Natural killer cell (primary cell): ENCODE results near the gene PTPRM. TPM values are rescaled to one million over a fixed set of nuclear protein-coding genes. Genes with fewer than 3 reads are reported as not detected.

ENCODE experiments used
- ATAC-seq, 3 donors: fragments of 150-1000 bp in 2 of 3; fragments of 200-7000 bp in 1 of 3; cut with Tn5 transposase; 1 replicate in 1 of 3; 2 replicates in 2 of 3; pipeline ENCODE4 v1.10.0; 2021; ENCODE audit warnings: mild to moderate bottlenecking in 2 of 3, moderate library complexity in 2 of 3
- DNase-seq, 2 donors: peaks; one replicate each; pipeline versions ENCODE4 v3.0.0 to v3.0.0-alpha.2; 2013 to 2021; ENCODE audit warnings: mixed read lengths in 1 of 2
- H3K27ac ChIP-seq: one replicate; pipeline ENCODE4 v1.5.1; 2013; ENCODE audit warnings: mild to moderate bottlenecking, low read length
- H3K27me3 ChIP-seq: one replicate; pipeline ENCODE4 v1.6.1; 2013; ENCODE audit warnings: low read length; ENCODE audit not compliant: control insufficient read depth, insufficient read depth
- H3K36me3 ChIP-seq: one replicate; pipeline ENCODE4 v1.6.1; 2013; ENCODE audit warnings: low read length; ENCODE audit not compliant: control insufficient read depth, insufficient read depth
- H3K4me1 ChIP-seq: one replicate; pipeline ENCODE4 v1.6.1; 2013; ENCODE audit warnings: low read length; ENCODE audit not compliant: control insufficient read depth, insufficient read depth
- H3K4me3 ChIP-seq: one replicate; pipeline ENCODE4 v1.5.1; 2013; ENCODE audit warnings: low read length
- H3K9me3 ChIP-seq: one replicate; pipeline ENCODE4 v1.6.1; 2013; ENCODE audit warnings: low read length; ENCODE audit not compliant: control insufficient read depth, insufficient read depth
- H3K27ac Mint-ChIP-seq, 2 donors: one replicate each; pipeline ENCODE4 v1.8.0; 2022; ENCODE audit warnings: mild to moderate bottlenecking in 2 of 2, mixed read lengths in 2 of 2, moderate library complexity in 1 of 2
- H3K27me3 Mint-ChIP-seq, 2 donors: one replicate each; pipeline ENCODE4 v1.8.0; 2022; ENCODE audit warnings: low read depth in 2 of 2, mixed read lengths in 2 of 2
- H3K36me3 Mint-ChIP-seq: one replicate; pipeline ENCODE4 v1.8.0; 2022; ENCODE audit warnings: mixed read lengths
- H3K4me1 Mint-ChIP-seq, 2 donors: one replicate each; pipeline ENCODE4 v1.8.0; 2022; ENCODE audit warnings: mixed read lengths in 2 of 2
- H3K4me3 Mint-ChIP-seq: one replicate; pipeline ENCODE4 v1.8.0; 2022; ENCODE audit warnings: mild to moderate bottlenecking, moderate library complexity, mixed read lengths
- H3K9me3 Mint-ChIP-seq, 2 donors: one replicate each; pipeline ENCODE4 v1.8.0; 2022; ENCODE audit warnings: mixed read lengths in 2 of 2
- CTCF ChIP-seq: fragments of 200-600 bp; IDR thresholded peaks from one replicate; pipeline ENCODE4 v1.8.0; 2022; ENCODE audit warnings: antibody characterized with exemption
- WGBS: methylation state at CpG from one replicate; pipeline ENCODE4 v1.1.7; 2013; ENCODE audit warnings: missing lambda C conversion rate; ENCODE audit not compliant: insufficient coverage; 5-methylcytosine and 5-hydroxymethylcytosine counted together
- intact Hi-C: fragments of 100-400 bp; cut with micrococcal nuclease; formaldehyde crosslinking; loops from one replicate; pipeline ENCODE4 v1.14.2; 2022
- total RNA-seq, 4 donors: library from RNA; stranded (reverse); fragments of 120-200 nt in 1 of 4; gene quantifications; one replicate each; pipeline versions ENCODE4 v1.2.3 to v1.2.4, GENCODE V29; 2013 to 2022

PTPRM gene
- total RNA-seq, 3 donors from 2014 or later (not counting 1 experiment from before 2014, with no cell fraction given), result 5.0 to 13.2 (median 12.1) TPM

DNA sequence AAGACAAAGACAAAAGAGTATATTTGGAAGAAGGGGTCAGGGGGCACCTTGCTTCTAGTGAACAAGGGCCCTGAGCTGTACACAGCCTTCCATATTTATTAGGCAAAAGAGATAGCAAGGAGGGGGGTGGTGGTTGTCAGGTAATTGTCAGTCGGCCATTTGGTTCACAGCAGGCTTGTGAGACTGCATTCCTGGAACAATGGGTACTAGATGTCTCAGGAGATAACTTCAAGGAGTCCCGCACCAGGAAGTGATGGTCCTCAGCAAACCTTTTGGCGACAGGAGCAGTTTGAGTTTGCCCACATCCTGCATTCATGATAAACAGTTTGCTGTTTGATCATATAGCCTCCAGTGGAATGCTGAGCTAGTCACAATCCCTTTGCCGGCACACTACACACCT, 665.7 kb downstream of the PTPRM start:
- peaks cover 3% of the 10 kb centered on the region in 2 donors for H3K9me3 Mint-ChIP-seq
- Histone ChIP-seq H3K27ac (no peak overlapping the region), H3K36me3 (no peaks in the 10 kb centered on the region), H3K9me3 (no peaks in the 10 kb centered on the region), H3K4me3 (no peak overlapping the region), H3K4me1 (no peaks in the 10 kb centered on the region), H3K27me3 (no peaks in the 10 kb centered on the region)
- no peak overlapping the region for H3K4me3 Mint-ChIP-seq
- no peak for TF ChIP-seq CTCF
- H3K27ac Mint-ChIP-seq, result no peak overlapping the region
- H3K4me1 Mint-ChIP-seq, result no peaks in the 10 kb centered on the region
- H3K27me3 Mint-ChIP-seq, result no peaks in the 10 kb centered on the region
- H3K36me3 Mint-ChIP-seq, result no peaks in the 10 kb centered on the region
- ATAC-seq (no peak), DNase-seq (no peak)
- WGBS, result 76% methylated on average over 4 of the region's 4 CpGs
- intact Hi-C loops, result no loop called here

DNA sequence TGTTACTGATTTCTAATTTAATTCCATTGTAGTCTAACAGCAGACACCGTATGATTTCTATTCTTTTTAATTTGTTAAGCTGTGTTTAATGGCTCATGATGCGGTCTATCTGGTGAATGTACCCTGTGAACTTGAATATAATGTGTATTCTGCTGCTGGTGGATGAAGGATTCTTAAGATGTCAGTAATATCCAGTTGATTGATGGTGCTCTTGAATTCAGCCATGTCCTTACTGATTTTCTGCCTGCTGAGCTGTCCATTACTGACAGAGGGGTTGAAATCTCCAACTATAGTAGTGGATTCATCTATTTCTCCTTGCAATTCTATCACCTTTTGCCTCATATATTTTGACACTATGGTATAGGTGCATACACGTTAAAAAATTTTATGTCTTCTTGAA, 668.8 kb downstream of the PTPRM start:
- Histone ChIP-seq H3K27me3 (no peaks in the 10 kb centered on the region), H3K4me3 (no peak overlapping the region), H3K4me1 (no peaks in the 10 kb centered on the region), H3K27ac (no peak overlapping the region), H3K9me3 (no peaks in the 10 kb centered on the region), H3K36me3 (no peaks in the 10 kb centered on the region)
- Mint-ChIP-seq H3K9me3 (peaks cover 3 to 8% of the 10 kb centered on the region in 2 donors), H3K27ac (no peak overlapping the region), H3K4me3 (no peak overlapping the region), H3K36me3 (no peaks in the 10 kb centered on the region), H3K27me3 (no peaks in the 10 kb centered on the region), H3K4me1 (no peaks in the 10 kb centered on the region)
- TF ChIP-seq CTCF, result no peak
- intact Hi-C loops, result no loop called here
- ATAC-seq, result no peak
- no peak for DNase-seq
- 93% methylated on average over 2 of the region's 3 CpGs for WGBS

- WGBS, result 91% methylated on average over 2 of the region's 5 CpGs
- no peak overlapping the region for H3K4me3 ChIP-seq
- H3K9me3 ChIP-seq, result no peaks in the 10 kb centered on the region
- Mint-ChIP-seq H3K27ac (no peak overlapping the region), H3K4me3 (no peak overlapping the region), H3K9me3 (peaks cover 3 to 8% of the 10 kb centered on the region in 2 donors), H3K4me1 (no peaks in the 10 kb centered on the region), H3K36me3 (no peaks in the 10 kb centered on the region), H3K27me3 (no peaks in the 10 kb centered on the region)
- H3K27ac ChIP-seq, result no peak overlapping the region
- DNase-seq (no peak), ATAC-seq (no peak)
- H3K27me3 ChIP-seq, result no peaks in the 10 kb centered on the region
- no peak for TF ChIP-seq CTCF
- intact Hi-C loops, result no loop called here
- no peaks in the 10 kb centered on the region for H3K4me1 ChIP-seq
- no peaks in the 10 kb centered on the region for H3K36me3 ChIP-seq
Observed at GRCh38 chr18:8238507-8238906, 671.4 kb downstream of the PTPRM start.

GRCh38 chr18:8241731-8242130, 674.6 kb downstream of the PTPRM start:
- no peak for ATAC-seq
- Histone ChIP-seq H3K4me1 (no peaks in the 10 kb centered on the region), H3K27me3 (no peaks in the 10 kb centered on the region), H3K27ac (no peak overlapping the region), H3K9me3 (no peaks in the 10 kb centered on the region), H3K4me3 (no peak overlapping the region), H3K36me3 (no peaks in the 10 kb centered on the region)
- Mint-ChIP-seq H3K36me3 (no peaks in the 10 kb centered on the region), H3K4me3 (no peak overlapping the region), H3K9me3 (peaks cover 0 to 8% of the 10 kb centered on the region in 2 donors), H3K4me1 (no peaks in the 10 kb centered on the region), H3K27me3 (no peaks in the 10 kb centered on the region), H3K27ac (no peak overlapping the region)
- no peak for DNase-seq
- intact Hi-C loops, result no loop called here
- WGBS, result no CpG with 5 or more reads among the region's 1 CpG
- no peak for TF ChIP-seq CTCF
